Tibial artery (tissue), 4 donors: ENCODE data around the gene IFNA5.

Experiments used
- DNase-seq, 2 donors: peaks; one replicate each; pipeline ENCODE4 v3.0.0-alpha.2; 2019
- H3K27ac ChIP-seq, 2 donors: fragments of 200-600 bp; sonication (generic) in 1 of 2; 1 replicate in 1 of 2; 2 replicates in 1 of 2; pipeline ENCODE4 v1.5.1; 2018 to 2019; ENCODE audit warnings: mild to moderate bottlenecking in 1 of 2
- H3K27me3 ChIP-seq, 2 donors: fragments of 200-600 bp; sonication (generic) in 1 of 2; one replicate each; pipeline versions ENCODE4 v1.5.1 to v1.6.0; 2016 to 2019
- H3K36me3 ChIP-seq, 3 donors: fragments of 200-600 bp; sonication (generic) in 2 of 3; one replicate each; pipeline ENCODE4 v1.5.1; 2016 to 2019; ENCODE audit warnings: mild to moderate bottlenecking in 2 of 3
- H3K4me1 ChIP-seq, 4 donors: fragments of 200-600 bp; sonication (generic) in 2 of 4; 1 replicate in 3 of 4; 2 replicates in 1 of 4; pipeline ENCODE4 v1.5.1; 2016 to 2019
- H3K4me3 ChIP-seq, 2 donors: fragments of 200-600 bp; sonication (generic) in 1 of 2; 1 replicate in 1 of 2; 2 replicates in 1 of 2; pipeline ENCODE4 v1.5.1; 2018 to 2019; ENCODE audit warnings: mild to moderate bottlenecking in 2 of 2
- H3K9me3 ChIP-seq, 3 donors: fragments of 200-600 bp; sonication (generic) in 1 of 3; one replicate each; pipeline ENCODE4 v1.5.1; 2016 to 2019
- intact Hi-C: fragments of 100-400 bp; cut with DNase I; formaldehyde crosslinking; loops from one replicate; pipeline ENCODE4 v1.15.0; 2023; ENCODE audit warnings: low total_unique reads
- TF ChIP-seq, protein P1 (sequence below), 2 experiments: fragments of 200-600 bp in 1 of 2; fragments of 450-650 bp in 1 of 2; IDR thresholded peaks; one replicate each; pipeline ENCODE4 v1.5.1; 2017 to 2019; ENCODE audit warnings: antibody characterized with exemption in 2 of 2, mild to moderate bottlenecking in 1 of 2, moderate library complexity in 1 of 2

Gene IFNA5

DNA sequence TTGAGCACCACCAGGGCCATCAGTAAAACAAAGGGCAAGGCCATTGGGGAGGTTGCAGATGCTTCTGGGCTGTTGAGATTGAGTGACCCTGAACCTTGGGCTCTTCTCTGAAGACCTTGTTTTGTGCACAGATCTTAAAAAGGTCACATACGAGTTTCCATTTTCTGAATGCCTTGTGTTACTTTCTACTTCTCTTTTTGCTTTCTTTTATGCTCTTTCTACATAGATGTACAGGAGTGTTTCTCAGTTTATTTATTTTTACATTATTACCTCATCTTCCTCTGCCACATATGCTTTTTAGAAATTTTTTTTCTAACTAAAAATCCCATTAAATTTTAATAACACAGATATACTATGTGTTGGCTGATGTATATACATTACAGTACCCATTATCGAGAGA is at the start of gene IFNA5:
Gene IFNA5, minus strand, starts transcription at position 101 of the 400 bp plus-strand sequence. Its CDS starts 57 bp downstream, at position 44.
- intact Hi-C loops, result no loop called here
- Histone ChIP-seq H3K4me3 (no peak within 1 kb of the TSS), H3K27me3 (no peaks in the 10 kb centered on the region), H3K4me1 (no peaks in the 10 kb centered on the region), H3K9me3 (no peaks in the 10 kb centered on the region), H3K36me3 (no peaks in the 10 kb centered on the region), H3K27ac (no peak within 1 kb of the TSS)
- no peak for DNase-seq
- TF ChIP-seq, protein P1, sequence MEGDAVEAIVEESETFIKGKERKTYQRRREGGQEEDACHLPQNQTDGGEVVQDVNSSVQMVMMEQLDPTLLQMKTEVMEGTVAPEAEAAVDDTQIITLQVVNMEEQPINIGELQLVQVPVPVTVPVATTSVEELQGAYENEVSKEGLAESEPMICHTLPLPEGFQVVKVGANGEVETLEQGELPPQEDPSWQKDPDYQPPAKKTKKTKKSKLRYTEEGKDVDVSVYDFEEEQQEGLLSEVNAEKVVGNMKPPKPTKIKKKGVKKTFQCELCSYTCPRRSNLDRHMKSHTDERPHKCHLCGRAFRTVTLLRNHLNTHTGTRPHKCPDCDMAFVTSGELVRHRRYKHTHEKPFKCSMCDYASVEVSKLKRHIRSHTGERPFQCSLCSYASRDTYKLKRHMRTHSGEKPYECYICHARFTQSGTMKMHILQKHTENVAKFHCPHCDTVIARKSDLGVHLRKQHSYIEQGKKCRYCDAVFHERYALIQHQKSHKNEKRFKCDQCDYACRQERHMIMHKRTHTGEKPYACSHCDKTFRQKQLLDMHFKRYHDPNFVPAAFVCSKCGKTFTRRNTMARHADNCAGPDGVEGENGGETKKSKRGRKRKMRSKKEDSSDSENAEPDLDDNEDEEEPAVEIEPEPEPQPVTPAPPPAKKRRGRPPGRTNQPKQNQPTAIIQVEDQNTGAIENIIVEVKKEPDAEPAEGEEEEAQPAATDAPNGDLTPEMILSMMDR (IDR thresholded peaks at IDR 0.05), result no peak

DNA sequence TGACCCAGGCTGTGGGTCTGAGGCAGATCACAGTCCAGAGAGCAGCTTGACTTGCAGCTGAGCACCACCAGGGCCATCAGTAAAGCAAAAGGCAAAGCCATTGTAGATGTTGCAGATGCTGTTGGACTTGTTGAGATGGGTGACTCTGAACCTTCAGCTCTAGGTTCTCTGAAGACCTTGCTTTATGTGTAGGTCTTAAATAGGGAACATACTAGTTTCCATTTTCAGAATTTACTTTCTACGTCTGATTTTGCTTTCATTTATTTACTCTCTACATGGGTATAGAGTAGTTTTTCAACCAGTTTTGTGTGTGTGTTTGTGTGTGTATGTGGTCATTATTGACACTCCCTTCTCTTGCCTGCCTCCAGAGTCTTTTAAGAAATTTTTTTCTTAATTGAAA is 45.7 kb upstream of the IFNA5 start, which contains the start of gene IFNA6:
Gene IFNA6, minus strand, starts transcription at position 101 of the 400 bp plus-strand sequence. Its CDS starts 0 bp downstream, at position 101.
- no peak within 1 kb of the TSS for H3K4me3 ChIP-seq

DNA sequence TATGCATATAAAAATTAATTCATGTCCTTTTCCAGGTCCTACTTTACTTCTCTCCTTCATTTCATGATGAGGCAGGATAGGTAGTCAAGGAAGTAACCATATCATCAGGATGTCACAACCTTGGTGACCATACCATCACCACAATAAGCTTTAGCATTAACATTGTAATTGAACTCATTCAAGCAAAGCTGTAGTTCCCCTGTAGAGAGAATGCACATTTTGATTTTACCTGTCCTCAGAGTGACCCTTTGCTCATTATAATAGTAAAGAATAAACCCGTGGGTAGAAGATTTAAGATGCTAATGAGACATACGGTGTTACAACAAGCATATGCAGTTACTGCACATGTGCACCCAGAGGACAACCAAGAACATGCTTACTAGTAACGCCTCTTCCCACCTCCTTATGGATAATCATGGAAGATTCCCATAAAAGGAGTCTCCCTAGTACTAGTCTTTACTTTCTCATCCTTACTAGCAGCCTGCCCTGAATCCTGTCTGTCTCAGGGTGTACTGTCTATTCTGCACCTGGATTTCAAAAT is 43.4 kb upstream of the IFNA5 start:
- Histone ChIP-seq H3K27ac (no peak overlapping the region), H3K4me3 (no peak overlapping the region), H3K36me3 (no peaks in the 10 kb centered on the region), H3K4me1 (no peaks in the 10 kb centered on the region), H3K9me3 (peaks cover 0 to 3% (median 0%) of the 10 kb centered on the region in 3 donors), H3K27me3 (peaks cover 0 to 6% of the 10 kb centered on the region in 2 donors)
- intact Hi-C loops, result no loop called here
- TF ChIP-seq, protein P1 (IDR thresholded peaks at IDR 0.05), result no peak
- no peak for DNase-seq

More for the DNA sequence above, 45.7 kb upstream of the IFNA5 start, which contains the start of gene IFNA6:
- H3K9me3 ChIP-seq, result no peaks in the 10 kb centered on the region
- H3K4me1 ChIP-seq, result no peaks in the 10 kb centered on the region
- TF ChIP-seq, protein P1 (IDR thresholded peaks at IDR 0.05), result no peak
- no peaks in the 10 kb centered on the region for H3K36me3 ChIP-seq
- H3K27me3 ChIP-seq, result peaks cover 0 to 6% of the 10 kb centered on the region in 2 donors
- no peak within 1 kb of the TSS for H3K27ac ChIP-seq
- intact Hi-C loops, result no loop called here
- DNase-seq, result no peak

DNA sequence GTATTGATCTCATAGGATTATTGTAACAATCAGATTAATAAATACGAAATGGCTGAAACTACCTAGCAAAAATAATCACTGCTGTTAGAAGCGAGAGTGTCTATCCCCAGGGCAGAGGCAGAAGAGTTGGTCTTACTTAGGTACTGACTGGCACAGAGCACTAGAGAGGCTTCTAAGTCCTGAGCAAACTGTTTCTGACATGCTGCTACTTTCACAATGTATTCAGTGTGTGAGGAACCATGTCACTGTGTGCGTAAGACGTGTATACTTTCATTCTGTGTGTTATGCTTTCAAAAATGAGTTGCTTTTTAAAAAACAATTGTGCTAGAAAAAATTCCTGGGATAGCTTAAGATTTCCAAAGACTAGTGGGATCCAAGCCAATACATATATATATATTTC is 35.6 kb upstream of the IFNA5 start:
- H3K4me3 ChIP-seq, result no peak overlapping the region
- TF ChIP-seq, protein P1 (IDR thresholded peaks at IDR 0.05), result no peak
- H3K4me1 ChIP-seq, result peaks cover 0 to 4% (median 0%) of the 10 kb centered on the region in 4 donors
- H3K36me3 ChIP-seq, result no peaks in the 10 kb centered on the region
- intact Hi-C loops, result no loop called here
- H3K27ac ChIP-seq, result no peak overlapping the region
- DNase-seq, result no peak
- H3K27me3 ChIP-seq, result no peaks in the 10 kb centered on the region
- peaks cover 0 to 4% (median 3%) of the 10 kb centered on the region in 3 donors for H3K9me3 ChIP-seq

DNA sequence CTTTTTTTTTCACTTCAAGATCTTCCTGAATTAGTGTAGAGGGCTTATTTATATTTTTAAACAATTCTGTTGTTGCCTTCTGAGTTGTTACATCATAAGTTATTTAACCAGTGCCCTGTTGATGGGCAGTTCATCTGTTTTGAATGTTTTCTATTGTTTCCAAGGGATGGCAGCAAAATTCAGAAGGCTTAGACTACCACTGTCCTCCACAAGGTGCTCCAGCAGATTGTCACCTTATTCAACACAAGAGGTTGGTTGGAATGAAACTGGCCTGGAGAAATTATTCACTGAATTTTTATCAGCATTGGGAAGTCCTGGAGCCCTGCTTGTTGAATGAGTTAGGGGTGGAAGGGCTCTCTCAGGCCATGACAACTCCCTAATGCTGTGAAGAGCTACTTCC is 31.3 kb upstream of the IFNA5 start:
- no peaks in the 10 kb centered on the region for H3K27me3 ChIP-seq
- H3K27ac ChIP-seq, result no peak overlapping the region
- peaks cover 0 to 33% (median 27%) of the 10 kb centered on the region in 4 donors for H3K4me1 ChIP-seq
- TF ChIP-seq, protein P1 (IDR thresholded peaks at IDR 0.05), result no peak
- H3K4me3 ChIP-seq, result no peak overlapping the region
- no peaks in the 10 kb centered on the region for H3K9me3 ChIP-seq
- no peak for DNase-seq
- intact Hi-C loops, result loop anchor here (10.0 kb wide), 1 partner anchor 668 kb away; the partner anchor contains the start of gene CDKN2B
- H3K36me3 ChIP-seq, result no peaks in the 10 kb centered on the region
